ENCODE data around the gene CDK17. TPM values are rescaled to one million over a fixed set of nuclear protein-coding genes. Genes with fewer than 3 reads are reported as not detected.

Gene CDK17
- total RNA-seq, 2 donors from 2014 or later = 34.7 to 79.5 TPM

DNA sequence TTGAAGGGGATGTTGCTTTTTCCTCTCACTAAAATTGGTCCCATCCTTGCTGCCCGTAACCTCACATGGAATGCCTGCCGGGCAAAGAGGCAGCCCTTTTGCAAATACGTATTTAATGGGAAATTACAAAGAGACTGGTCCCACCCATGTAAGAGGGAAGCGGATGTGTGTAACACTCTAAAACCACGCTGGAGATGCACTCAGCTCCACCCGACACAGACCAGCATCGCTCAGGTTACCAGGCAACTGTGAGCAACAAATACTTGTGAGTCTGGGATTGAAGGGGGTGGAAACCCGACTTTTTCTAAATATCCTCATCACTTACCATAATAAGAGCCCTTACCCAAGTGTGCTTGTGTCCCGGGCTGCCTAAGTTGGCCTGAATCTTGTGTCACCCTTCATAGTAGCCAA, 158.4 kb downstream of the CDK17 start:
- intact Hi-C loops (cut with DNase I) = no loop called here
- Histone ChIP-seq H3K4me3 (no peak overlapping the region), H3K27ac (no peak overlapping the region), H3K9me3 (no peaks in the 10 kb centered on the region), H3K4me1 (replicated peaks) (no peaks in the 10 kb centered on the region), H3K36me3 (no peaks in the 10 kb centered on the region), H3K27me3 (replicated peaks; ENCODE audit: insufficient read depth) (no peaks in the 10 kb centered on the region)
- WGBS = 79% methylated on average over 9 of the region's 9 CpGs
- DNase-seq (ENCODE audit: low spot score) = no peak
- TF ChIP-seq POLR2A (IDR thresholded peaks at IDR 0.05) (no peak), POLR2AphosphoS5 (IDR thresholded peaks at IDR 0.05) (no peak)
- TF ChIP-seq, protein P1, sequence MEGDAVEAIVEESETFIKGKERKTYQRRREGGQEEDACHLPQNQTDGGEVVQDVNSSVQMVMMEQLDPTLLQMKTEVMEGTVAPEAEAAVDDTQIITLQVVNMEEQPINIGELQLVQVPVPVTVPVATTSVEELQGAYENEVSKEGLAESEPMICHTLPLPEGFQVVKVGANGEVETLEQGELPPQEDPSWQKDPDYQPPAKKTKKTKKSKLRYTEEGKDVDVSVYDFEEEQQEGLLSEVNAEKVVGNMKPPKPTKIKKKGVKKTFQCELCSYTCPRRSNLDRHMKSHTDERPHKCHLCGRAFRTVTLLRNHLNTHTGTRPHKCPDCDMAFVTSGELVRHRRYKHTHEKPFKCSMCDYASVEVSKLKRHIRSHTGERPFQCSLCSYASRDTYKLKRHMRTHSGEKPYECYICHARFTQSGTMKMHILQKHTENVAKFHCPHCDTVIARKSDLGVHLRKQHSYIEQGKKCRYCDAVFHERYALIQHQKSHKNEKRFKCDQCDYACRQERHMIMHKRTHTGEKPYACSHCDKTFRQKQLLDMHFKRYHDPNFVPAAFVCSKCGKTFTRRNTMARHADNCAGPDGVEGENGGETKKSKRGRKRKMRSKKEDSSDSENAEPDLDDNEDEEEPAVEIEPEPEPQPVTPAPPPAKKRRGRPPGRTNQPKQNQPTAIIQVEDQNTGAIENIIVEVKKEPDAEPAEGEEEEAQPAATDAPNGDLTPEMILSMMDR (IDR thresholded peaks at IDR 0.05) = no peak

DNA sequence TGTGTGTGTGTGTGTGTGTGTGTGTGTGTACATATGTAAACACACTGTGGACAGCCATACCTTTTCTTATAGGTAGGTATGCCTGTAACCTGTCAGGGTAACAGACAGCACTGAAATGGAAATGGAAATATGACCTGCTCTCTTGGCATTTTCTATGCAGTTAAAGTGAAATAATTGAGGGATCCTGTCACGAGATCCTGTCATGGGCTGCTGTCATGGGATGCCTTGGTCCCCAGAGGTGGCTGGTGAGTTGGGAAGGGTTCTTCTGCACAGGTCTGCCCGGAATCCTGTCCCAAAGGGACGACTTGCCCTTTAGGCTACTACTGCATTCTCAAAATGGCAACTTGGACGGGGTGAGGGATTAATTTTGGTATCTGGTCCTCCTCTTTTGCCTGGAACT, 158.8 kb downstream of the CDK17 start:
- no peaks in the 10 kb centered on the region for H3K4me1 ChIP-seq (replicated peaks)
- 85% methylated on average over 4 of the region's 4 CpGs for WGBS
- TF ChIP-seq POLR2A (IDR thresholded peaks at IDR 0.05) (no peak), POLR2AphosphoS5 (IDR thresholded peaks at IDR 0.05) (no peak)
- TF ChIP-seq, protein P1 (IDR thresholded peaks at IDR 0.05) = no peak
- H3K36me3 ChIP-seq = no peaks in the 10 kb centered on the region
- H3K4me3 ChIP-seq = no peak overlapping the region
- H3K9me3 ChIP-seq = no peaks in the 10 kb centered on the region
- H3K27ac ChIP-seq = no peak overlapping the region
- H3K27me3 ChIP-seq (replicated peaks; ENCODE audit: insufficient read depth) = no peaks in the 10 kb centered on the region
- intact Hi-C loops (cut with DNase I) = no loop called here
- no peak for DNase-seq (ENCODE audit: low spot score)

DNA sequence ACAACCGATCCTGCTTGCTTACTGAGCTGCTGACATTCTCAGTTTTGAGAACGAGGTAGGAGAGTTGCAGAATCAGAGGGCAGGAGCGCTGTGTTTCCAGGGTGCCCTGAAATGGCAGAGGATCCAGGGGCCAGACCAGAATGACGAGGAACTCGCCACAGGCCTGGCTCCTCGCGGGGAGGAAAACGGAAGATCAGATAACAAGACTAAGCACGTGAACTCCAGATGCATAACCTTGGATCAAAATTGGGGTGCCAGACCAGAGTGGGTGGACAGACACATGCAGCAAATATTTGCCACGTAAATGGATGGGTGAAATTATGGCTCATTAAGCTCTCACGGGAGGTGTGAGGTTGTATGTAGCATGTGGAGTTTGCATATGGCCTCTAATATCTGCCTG, 159.6 kb downstream of the CDK17 start:
- no peak for DNase-seq (ENCODE audit: low spot score)
- TF ChIP-seq, protein P1 (IDR thresholded peaks at IDR 0.05) = no peak
- no peak for TF ChIP-seq POLR2A (IDR thresholded peaks at IDR 0.05)
- TF ChIP-seq POLR2AphosphoS5 (IDR thresholded peaks at IDR 0.05) = no peak
- H3K4me3 ChIP-seq = no peak overlapping the region
- H3K9me3 ChIP-seq = no peaks in the 10 kb centered on the region
- no peaks in the 10 kb centered on the region for H3K27me3 ChIP-seq (replicated peaks; ENCODE audit: insufficient read depth)
- intact Hi-C loops (cut with DNase I) = no loop called here
- no peaks in the 10 kb centered on the region for H3K36me3 ChIP-seq
- H3K27ac ChIP-seq = no peak overlapping the region
- no peaks in the 10 kb centered on the region for H3K4me1 ChIP-seq (replicated peaks)
- WGBS = 58% methylated on average over 11 of the region's 11 CpGs

DNA sequence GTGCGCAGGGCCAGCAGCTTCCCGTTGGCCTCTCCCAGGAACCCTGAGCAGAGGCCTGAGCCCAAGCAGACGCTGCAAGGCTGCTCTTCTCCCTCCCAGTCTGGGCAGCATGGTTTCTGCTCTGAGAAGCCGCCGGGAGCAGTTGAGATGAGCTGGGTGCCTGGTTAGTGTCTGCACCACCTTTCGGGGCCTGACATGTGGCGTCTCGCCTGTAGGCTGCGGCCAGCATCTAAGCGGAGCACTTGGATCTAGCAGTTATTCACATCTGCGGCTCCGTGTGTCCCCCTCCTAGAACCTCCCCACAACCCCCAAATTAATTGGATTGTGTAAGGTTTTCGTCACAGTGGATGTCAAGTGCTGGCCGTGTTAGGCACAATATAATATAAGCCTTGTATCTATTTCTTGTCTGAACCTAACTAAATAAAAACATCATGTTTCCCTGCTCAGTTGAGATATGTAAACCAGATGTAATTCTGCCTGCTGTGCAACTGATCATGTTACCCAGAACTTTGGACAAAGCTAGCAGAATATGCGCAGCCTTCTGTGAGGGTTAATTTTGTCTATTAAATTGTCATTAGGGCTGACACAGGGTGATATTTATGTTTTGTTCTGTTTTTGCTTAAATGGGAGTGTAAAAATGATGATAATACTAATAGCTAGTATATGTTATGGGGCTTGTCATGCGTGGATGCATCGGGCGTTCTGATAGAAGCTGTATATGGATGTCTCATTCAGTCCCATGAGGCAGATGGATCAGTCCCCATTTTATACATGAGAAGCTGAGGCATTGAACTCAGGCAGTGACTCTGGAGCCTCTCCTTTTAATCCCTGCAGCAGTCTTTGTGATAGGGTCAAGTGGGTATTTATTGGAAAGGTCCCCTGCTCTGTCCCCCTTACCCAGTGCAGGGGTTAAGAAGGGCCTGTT, 160.3 kb downstream of the CDK17 start:
- H3K36me3 ChIP-seq = no peaks in the 10 kb centered on the region
- H3K4me3 ChIP-seq = no peak overlapping the region
- no peak for DNase-seq (ENCODE audit: low spot score)
- H3K27me3 ChIP-seq (replicated peaks; ENCODE audit: insufficient read depth) = no peaks in the 10 kb centered on the region
- intact Hi-C loops (cut with DNase I) = loop anchor here (5.0 kb wide), 1 partner anchor 157 kb away; no protein-coding TSS in a partner anchor
- WGBS = 78% methylated on average over 18 of the region's 18 CpGs
- no peaks in the 10 kb centered on the region for H3K9me3 ChIP-seq
- no peaks in the 10 kb centered on the region for H3K4me1 ChIP-seq (replicated peaks)
- TF ChIP-seq, protein P1 (IDR thresholded peaks at IDR 0.05) = no peak
- no peak for TF ChIP-seq POLR2AphosphoS5 (IDR thresholded peaks at IDR 0.05)
- no peak for TF ChIP-seq POLR2A (IDR thresholded peaks at IDR 0.05)
- no peak overlapping the region for H3K27ac ChIP-seq

Measured in prostate gland (tissue), 2 donors.